ENCODE measurements around the gene KNOP1.

Gene KNOP1, protein sequence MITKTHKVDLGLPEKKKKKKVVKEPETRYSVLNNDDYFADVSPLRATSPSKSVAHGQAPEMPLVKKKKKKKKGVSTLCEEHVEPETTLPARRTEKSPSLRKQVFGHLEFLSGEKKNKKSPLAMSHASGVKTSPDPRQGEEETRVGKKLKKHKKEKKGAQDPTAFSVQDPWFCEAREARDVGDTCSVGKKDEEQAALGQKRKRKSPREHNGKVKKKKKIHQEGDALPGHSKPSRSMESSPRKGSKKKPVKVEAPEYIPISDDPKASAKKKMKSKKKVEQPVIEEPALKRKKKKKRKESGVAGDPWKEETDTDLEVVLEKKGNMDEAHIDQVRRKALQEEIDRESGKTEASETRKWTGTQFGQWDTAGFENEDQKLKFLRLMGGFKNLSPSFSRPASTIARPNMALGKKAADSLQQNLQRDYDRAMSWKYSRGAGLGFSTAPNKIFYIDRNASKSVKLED

DNA sequence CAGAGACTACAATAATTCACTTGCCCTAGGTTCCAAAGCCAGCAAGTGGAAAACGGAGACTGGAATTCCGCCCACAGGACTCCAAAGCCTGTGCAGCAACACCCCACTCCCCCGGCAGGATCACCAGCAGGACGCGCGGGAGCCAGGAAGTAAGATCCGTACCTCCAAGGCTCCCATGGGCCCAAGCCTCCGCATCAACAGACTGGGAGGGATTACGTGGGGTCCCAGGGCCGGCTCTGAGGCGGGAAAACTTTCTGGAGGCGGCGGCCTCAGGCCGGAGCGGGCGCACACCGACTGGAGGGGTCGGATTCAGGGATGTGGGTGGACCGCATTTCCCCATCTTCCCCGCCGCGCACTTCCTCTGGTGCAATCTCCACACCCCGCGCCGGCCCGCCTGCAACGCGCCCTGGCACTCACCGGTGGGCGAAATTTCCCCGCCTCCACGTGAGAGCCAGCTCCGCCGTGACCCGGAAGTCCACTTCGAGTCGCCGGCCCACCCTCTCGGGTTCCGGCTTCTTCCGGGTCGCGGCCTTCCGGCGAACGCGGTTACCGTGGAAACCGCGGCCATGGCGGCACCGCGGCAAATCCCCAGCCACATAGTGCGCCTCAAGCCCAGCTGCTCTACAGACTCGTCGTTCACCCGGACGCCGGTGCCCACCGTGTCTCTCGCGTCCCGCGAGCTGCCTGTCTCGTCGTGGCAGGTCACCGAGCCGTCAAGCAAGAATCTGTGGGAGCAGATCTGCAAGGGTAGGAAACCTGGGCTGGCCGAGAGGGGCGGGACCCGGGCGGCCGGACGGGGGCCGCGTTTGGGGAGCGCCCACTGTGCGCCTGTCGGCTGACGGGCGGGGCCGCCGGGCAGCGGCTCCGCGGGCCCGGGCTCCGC, at the start of gene KNOP1, which contains the start of gene IQCK:
Gene KNOP1, minus strand, starts transcription at position 487 of the 883 bp plus-strand sequence. CDS start 3,192 bp downstream, outside the sequence.
Gene IQCK, plus strand, starts transcription at position 531 of the 883 bp plus-strand sequence. Its CDS starts 36 bp downstream, at position 567.
- DNase-seq (ENCODE audit: extremely low spot score), result peak; percentile 93
- CTCF ChIA-PET, result interaction anchor here (0.7 kb wide), 1 partner anchor 169 kb away, joined by 3 read pairs; no protein-coding TSS in a partner anchor
- TF ChIP-seq CTBP1 (IDR thresholded peaks at IDR 0.05; ENCODE audit: borderline replicate concordance) (no peak), L3MBTL2 (conservative IDR thresholded peaks at IDR 0.05) (peak; percentile 65), ELF4 (IDR thresholded peaks at IDR 0.05) (peak; percentile 83), SUZ12 (IDR thresholded peaks at IDR 0.05) (no peak), FOXA1 (IDR thresholded peaks at IDR 0.05) (no peak), HDGF (IDR thresholded peaks at IDR 0.05; ENCODE audit: borderline replicate concordance) (no peak)
- POLR2A ChIA-PET, result interaction anchor here (0.6 to 2.6 kb wide), 4 partner anchors 12 to 166 kb away, joined by 3 to 6 read pairs (median 3); partner anchors contain the start of gene GPRC5B

DNA sequence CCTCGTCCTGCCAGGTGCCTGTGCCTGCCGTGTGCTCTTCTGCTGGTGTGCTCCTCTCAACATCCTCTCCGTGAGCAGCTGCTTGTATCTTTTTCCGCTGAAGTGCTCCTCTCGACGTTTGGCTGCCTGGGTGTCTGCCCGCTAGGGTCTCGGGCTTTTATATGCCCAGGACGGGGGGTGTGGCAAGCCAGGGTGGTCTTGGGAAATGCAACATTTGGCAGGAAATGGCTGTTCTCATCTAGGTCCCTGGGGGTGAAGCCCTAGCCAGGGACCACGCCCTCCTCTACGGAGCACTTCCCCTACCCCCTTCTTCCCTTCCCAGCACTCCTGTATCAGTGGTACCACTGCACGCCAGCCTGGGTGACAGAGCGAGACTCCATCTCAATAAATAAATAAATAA, 49.5 kb upstream of the KNOP1 start:
- ChIA-PET CTCF (no interaction called here), POLR2A (no interaction called here)
- no peak for DNase-seq (ENCODE audit: extremely low spot score)
- TF ChIP-seq BHLHE40 (IDR thresholded peaks at IDR 0.05; ENCODE audit: borderline replicate concordance), result no peak
- no peak for TF ChIP-seq SP1 (IDR thresholded peaks at IDR 0.05)
- no peak for TF ChIP-seq FOXK2 (IDR thresholded peaks at IDR 0.05)

DNA sequence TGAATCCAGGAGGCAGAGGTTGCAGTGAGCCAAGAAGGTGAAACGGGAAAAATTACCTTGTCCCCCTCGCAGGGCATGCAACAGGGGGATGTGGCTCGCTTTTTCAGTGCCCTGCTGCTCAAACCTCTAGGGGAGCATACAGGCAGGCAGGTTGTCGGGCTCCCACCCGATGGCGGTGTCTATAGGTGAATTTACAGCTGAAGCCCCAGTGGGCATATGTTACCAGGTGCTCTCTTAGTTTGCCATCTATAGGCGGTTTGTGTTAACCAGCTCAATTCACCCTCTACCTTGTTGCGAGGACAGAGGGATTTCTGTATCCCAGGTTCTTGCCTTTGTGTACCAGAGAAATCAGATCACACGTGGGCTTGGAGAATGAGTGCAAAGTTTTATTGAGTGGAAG, 49.0 kb upstream of the KNOP1 start:
- ChIA-PET CTCF (no interaction called here), POLR2A (no interaction called here)
- no peak for DNase-seq (ENCODE audit: extremely low spot score)
- TF ChIP-seq ZNF384 (IDR thresholded peaks at IDR 0.05) (no peak), LEF1 (IDR thresholded peaks at IDR 0.05; ENCODE audit: borderline replicate concordance) (no peak), FOXA1 (IDR thresholded peaks at IDR 0.05) (no peak), CTBP1 (IDR thresholded peaks at IDR 0.05; ENCODE audit: borderline replicate concordance) (no peak), FOXM1 (IDR thresholded peaks at IDR 0.05; ENCODE audit: borderline replicate concordance) (no peak)
- TF ChIP-seq, protein P1, sequence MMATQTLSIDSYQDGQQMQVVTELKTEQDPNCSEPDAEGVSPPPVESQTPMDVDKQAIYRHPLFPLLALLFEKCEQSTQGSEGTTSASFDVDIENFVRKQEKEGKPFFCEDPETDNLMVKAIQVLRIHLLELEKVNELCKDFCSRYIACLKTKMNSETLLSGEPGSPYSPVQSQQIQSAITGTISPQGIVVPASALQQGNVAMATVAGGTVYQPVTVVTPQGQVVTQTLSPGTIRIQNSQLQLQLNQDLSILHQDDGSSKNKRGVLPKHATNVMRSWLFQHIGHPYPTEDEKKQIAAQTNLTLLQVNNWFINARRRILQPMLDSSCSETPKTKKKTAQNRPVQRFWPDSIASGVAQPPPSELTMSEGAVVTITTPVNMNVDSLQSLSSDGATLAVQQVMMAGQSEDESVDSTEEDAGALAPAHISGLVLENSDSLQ (IDR thresholded peaks at IDR 0.05), result no peak

DNA sequence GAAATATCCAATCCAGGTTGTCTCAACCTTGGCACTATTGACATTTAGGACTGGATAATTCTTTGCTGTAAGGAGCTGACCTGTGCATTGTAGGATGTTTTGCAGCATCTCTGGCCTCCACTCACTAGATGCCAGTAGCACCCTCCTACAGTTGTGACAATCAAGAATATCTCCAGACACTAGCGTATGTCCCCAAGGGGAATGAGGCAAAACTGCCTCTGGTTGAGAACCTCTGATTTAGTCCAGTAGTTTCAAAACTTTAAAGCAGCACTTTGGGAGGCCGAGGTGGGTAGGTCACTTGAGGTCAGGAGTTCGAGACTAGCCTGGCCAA, 48.5 kb upstream of the KNOP1 start:
- no peak for DNase-seq (ENCODE audit: extremely low spot score)
- ChIA-PET POLR2A (no interaction called here), CTCF (no interaction called here)
- TF ChIP-seq FOXM1 (IDR thresholded peaks at IDR 0.05; ENCODE audit: borderline replicate concordance), result no peak
- TF ChIP-seq CTBP1 (IDR thresholded peaks at IDR 0.05; ENCODE audit: borderline replicate concordance), result no peak
- TF ChIP-seq LEF1 (IDR thresholded peaks at IDR 0.05; ENCODE audit: borderline replicate concordance), result no peak
- no peak for TF ChIP-seq NFRKB (IDR thresholded peaks at IDR 0.05)
- TF ChIP-seq ZNF384 (IDR thresholded peaks at IDR 0.05), result no peak
- no peak for TF ChIP-seq ARNT (IDR thresholded peaks at IDR 0.05)
- no peak for TF ChIP-seq FOXK2 (IDR thresholded peaks at IDR 0.05)
- no peak for TF ChIP-seq SUZ12 (IDR thresholded peaks at IDR 0.05)
- TF ChIP-seq L3MBTL2 (conservative IDR thresholded peaks at IDR 0.05), result no peak
- no peak for TF ChIP-seq BHLHE40 (IDR thresholded peaks at IDR 0.05; ENCODE audit: borderline replicate concordance)
- no peak for TF ChIP-seq FOXA1 (IDR thresholded peaks at IDR 0.05)
- no peak for TF ChIP-seq HDGF (IDR thresholded peaks at IDR 0.05; ENCODE audit: borderline replicate concordance)
- no peak for TF ChIP-seq ELF4 (IDR thresholded peaks at IDR 0.05)
- TF ChIP-seq SP1 (IDR thresholded peaks at IDR 0.05), result no peak
- TF ChIP-seq, protein P1 (IDR thresholded peaks at IDR 0.05), result no peak
- TF ChIP-seq TARDBP (IDR thresholded peaks at IDR 0.05), result no peak

DNA sequence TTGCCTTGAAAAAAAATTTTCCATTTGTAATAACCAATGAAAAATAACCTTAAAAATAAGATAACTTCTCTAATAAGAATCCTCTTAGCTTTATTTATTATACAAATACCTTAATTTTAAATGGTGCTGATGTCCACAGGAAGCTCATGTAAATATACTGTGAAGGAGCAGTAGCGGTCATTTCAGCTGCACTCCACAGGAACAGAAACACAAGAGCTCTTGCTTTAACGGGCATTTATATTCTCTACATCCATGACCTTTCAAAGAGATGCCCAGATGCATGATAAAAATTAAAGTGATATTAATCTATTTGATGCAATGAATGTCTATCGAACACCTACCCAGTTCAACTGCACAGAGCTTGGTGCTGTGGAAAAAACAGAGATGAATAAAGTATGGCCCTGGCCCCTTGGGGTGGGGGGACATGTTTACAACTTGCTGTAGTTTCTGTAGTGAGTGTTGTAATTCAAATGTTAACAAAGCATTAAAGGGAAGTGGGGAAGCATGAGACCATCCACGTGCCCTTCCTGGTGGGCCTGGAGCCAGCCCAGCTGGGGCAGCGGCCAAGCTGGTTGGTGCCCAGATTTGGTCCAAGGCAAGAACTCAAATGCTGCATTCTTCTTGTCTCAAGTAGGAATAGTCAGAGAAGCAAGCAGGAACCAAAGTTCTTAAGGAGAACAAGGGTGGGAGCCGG, 48.0 kb upstream of the KNOP1 start:
- POLR2A ChIA-PET, result no interaction called here
- CTCF ChIA-PET, result no interaction called here
- no peak for DNase-seq (ENCODE audit: extremely low spot score)
- no peak for TF ChIP-seq LEF1 (IDR thresholded peaks at IDR 0.05; ENCODE audit: borderline replicate concordance)
- no peak for TF ChIP-seq NFRKB (IDR thresholded peaks at IDR 0.05)
- no peak for TF ChIP-seq CTBP1 (IDR thresholded peaks at IDR 0.05; ENCODE audit: borderline replicate concordance)
- no peak for TF ChIP-seq FOXK2 (IDR thresholded peaks at IDR 0.05)
- no peak for TF ChIP-seq SP1 (IDR thresholded peaks at IDR 0.05)
- TF ChIP-seq FOXA1 (IDR thresholded peaks at IDR 0.05), result no peak
- TF ChIP-seq L3MBTL2 (conservative IDR thresholded peaks at IDR 0.05), result no peak
- no peak for TF ChIP-seq ARNT (IDR thresholded peaks at IDR 0.05)
- no peak for TF ChIP-seq HDGF (IDR thresholded peaks at IDR 0.05; ENCODE audit: borderline replicate concordance)
- no peak for TF ChIP-seq BHLHE40 (IDR thresholded peaks at IDR 0.05; ENCODE audit: borderline replicate concordance)
- TF ChIP-seq, protein P1 (IDR thresholded peaks at IDR 0.05), result no peak
- no peak for TF ChIP-seq TARDBP (IDR thresholded peaks at IDR 0.05)
- TF ChIP-seq SUZ12 (IDR thresholded peaks at IDR 0.05), result no peak
- TF ChIP-seq ELF4 (IDR thresholded peaks at IDR 0.05), result no peak
- no peak for TF ChIP-seq FOXM1 (IDR thresholded peaks at IDR 0.05; ENCODE audit: borderline replicate concordance)
- no peak for TF ChIP-seq ZNF384 (IDR thresholded peaks at IDR 0.05)
